Measurements from ENCODE around the gene STK32C.
"Not testable (repeated sequence)": the region's sequence is repeated elsewhere in the genome, so short reads cannot be mapped to it uniquely, and the experiment has no call there.

STK32C gene

GRCh38 chr10:132319853-132320653, 12.3 kb upstream of the STK32C start:
- no peak overlapping the region for H3K4me3 Mint-ChIP-seq
- no peak overlapping the region for H3K27ac Mint-ChIP-seq
- DNase-seq (ENCODE audit: low spot score in 2 of 2) (no peak), ATAC-seq (ENCODE audit: low read depth) (no peak)
- peaks cover 8% of the 10 kb centered on the region for H3K4me1 Mint-ChIP-seq
- H3K36me3 Mint-ChIP-seq: peaks cover 10% of the 10 kb centered on the region
- H3K9me3 Mint-ChIP-seq: no peaks in the 10 kb centered on the region
- H3K27me3 Mint-ChIP-seq: no peaks in the 10 kb centered on the region

DNA sequence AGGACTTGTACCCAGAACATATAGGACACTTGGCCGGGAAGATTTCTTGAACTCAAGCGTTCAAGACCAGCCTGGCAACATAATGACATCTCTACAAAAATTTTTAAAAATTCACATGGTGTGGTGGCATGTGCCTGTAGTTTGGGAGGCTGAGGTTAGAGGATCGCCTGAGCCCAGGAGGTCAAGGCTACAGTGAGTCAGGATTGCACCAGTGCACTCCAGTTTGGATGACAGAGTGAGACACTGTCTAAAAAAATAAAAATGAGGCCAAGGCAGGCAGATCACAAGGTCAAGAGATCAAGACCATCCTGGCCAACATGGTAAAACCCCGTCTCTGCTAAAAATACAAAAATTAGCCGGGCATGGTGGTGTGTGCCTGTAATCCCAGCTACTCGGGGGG, 9.7 kb upstream of the STK32C start:
- not testable (repeated sequence) for H3K9me3 Mint-ChIP-seq; H3K27me3 Mint-ChIP-seq; H3K4me1 Mint-ChIP-seq; H3K27ac Mint-ChIP-seq; H3K4me3 Mint-ChIP-seq; H3K36me3 Mint-ChIP-seq; ATAC-seq (ENCODE audit: low read depth); DNase-seq (ENCODE audit: low spot score in 2 of 2)

DNA sequence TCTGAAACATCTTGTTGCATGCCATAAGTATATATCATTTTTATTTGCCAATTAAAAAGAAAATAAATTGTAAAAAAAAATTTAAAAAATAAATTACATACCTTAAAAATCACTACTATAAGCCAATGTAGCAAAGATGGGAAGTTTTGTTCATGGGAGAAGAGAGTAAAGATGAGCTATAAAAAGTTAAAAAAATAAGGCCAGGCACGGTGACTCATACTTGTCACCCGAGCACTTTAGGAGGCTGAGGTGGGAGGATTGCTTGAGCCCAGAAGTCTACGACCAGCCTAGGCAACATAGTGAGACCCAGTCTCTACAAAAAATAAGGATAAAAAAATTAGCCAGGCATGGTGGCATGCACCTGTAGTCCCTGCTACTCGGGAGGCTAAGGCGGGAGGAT, 8.4 kb upstream of the STK32C start:
- peaks cover 2% of the 10 kb centered on the region for H3K4me1 Mint-ChIP-seq
- ATAC-seq (ENCODE audit: low read depth) (no peak), DNase-seq (ENCODE audit: low spot score in 2 of 2) (no peak)
- peaks cover 3% of the 10 kb centered on the region for H3K9me3 Mint-ChIP-seq
- H3K36me3 Mint-ChIP-seq: peaks cover 4% of the 10 kb centered on the region
- no peak overlapping the region for H3K4me3 Mint-ChIP-seq
- H3K27ac Mint-ChIP-seq: no peak overlapping the region
- peaks cover 4% of the 10 kb centered on the region for H3K27me3 Mint-ChIP-seq

DNA sequence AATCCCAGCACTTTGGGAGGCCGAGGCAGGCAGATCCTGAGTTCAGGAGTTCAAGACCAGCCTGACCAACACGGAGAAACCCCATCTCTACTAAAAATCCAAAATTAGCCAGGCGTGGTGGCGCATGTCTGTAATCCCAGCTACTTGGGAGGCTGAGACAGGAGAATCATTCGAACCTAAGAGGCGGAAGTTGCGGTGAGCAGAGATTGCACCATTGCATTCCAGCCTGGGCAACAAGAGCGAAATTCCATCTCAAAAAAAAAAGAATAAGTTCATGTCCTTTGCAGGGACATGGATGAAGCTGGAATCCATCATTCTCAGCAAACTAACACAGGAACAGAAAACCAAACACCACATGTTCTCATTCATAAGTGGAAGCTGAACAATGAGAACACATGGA, 7.1 kb upstream of the STK32C start:
- H3K4me3 Mint-ChIP-seq; H3K27me3 Mint-ChIP-seq; H3K27ac Mint-ChIP-seq; H3K9me3 Mint-ChIP-seq; ATAC-seq (ENCODE audit: low read depth); H3K36me3 Mint-ChIP-seq; H3K4me1 Mint-ChIP-seq; DNase-seq (ENCODE audit: low spot score in 2 of 2): not testable (repeated sequence)

DNA sequence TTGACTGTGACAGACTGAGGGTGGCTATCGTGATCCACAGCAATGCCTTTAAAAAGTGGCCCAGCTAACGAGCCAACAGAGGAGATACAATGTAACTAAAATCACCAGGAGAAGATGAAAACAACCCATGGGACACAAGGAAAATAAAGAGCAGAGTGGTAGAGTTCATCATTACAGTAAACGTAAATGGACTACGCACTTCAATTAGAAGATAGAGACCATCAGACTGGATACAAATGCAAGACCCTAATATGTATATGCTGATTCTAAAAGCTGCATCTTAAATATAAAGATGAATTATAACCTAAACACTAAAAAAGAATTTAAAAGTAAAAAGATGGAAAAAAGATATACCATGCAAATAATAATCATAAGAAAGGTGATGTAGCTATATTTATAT, 6.6 kb upstream of the STK32C start:
- peaks cover 3% of the 10 kb centered on the region for H3K9me3 Mint-ChIP-seq

GRCh38 chr10:132313865-132314264, 6.1 kb upstream of the STK32C start:
- peaks cover 4% of the 10 kb centered on the region for H3K36me3 Mint-ChIP-seq
- peaks cover 2% of the 10 kb centered on the region for H3K4me1 Mint-ChIP-seq
- no peak for ATAC-seq (ENCODE audit: low read depth)
- H3K27ac Mint-ChIP-seq: no peak overlapping the region
- H3K9me3 Mint-ChIP-seq: peaks cover 3% of the 10 kb centered on the region
- H3K4me3 Mint-ChIP-seq: no peak overlapping the region
- no peak for DNase-seq (ENCODE audit: low spot score in 2 of 2)
- peaks cover 4% of the 10 kb centered on the region for H3K27me3 Mint-ChIP-seq

More for the DNA sequence above, 6.6 kb upstream of the STK32C start:
- DNase-seq (ENCODE audit: low spot score in 2 of 2) (no peak), ATAC-seq (ENCODE audit: low read depth) (no peak)
- Mint-ChIP-seq H3K27me3 (peaks cover 4% of the 10 kb centered on the region), H3K36me3 (peaks cover 4% of the 10 kb centered on the region), H3K4me1 (no peaks in the 10 kb centered on the region), H3K4me3 (no peak overlapping the region), H3K27ac (no peak overlapping the region)

DNA sequence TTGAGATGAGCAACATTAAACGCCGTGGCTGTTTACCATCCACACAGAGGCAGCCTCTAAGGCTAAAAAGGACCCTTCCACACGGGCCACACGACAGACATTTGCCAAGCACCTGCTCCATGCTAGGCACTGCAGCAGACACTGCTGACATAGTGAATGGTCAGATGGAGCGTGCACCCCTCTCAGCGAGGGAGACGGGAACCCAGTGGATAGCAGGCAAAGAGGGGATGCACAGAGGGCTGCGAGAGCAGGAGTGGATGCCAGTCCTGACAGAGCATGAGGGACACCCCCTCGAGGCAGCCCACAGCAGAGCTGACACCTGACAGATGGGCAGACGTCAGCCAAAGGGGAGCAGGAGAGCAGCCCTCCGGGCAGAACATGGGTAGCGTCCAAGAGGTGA, 5.6 kb upstream of the STK32C start:
- Mint-ChIP-seq H3K27ac (no peak overlapping the region), H3K9me3 (peaks cover 3% of the 10 kb centered on the region), H3K4me1 (peaks cover 2% of the 10 kb centered on the region), H3K36me3 (peaks cover 4% of the 10 kb centered on the region), H3K4me3 (no peak overlapping the region), H3K27me3 (peaks cover 4% of the 10 kb centered on the region)
- DNase-seq (ENCODE audit: low spot score in 2 of 2) (no peak), ATAC-seq (ENCODE audit: low read depth) (no peak)

GRCh38 chr10:132311338-132311939, 3.7 kb upstream of the STK32C start:
- DNase-seq (ENCODE audit: low spot score in 2 of 2) (no peak), ATAC-seq (ENCODE audit: low read depth) (no peak)
- Mint-ChIP-seq H3K27me3 (peaks cover 4% of the 10 kb centered on the region), H3K27ac (no peak overlapping the region), H3K4me3 (no peak overlapping the region), H3K36me3 (peaks cover 4% of the 10 kb centered on the region), H3K4me1 (peaks cover 5% of the 10 kb centered on the region), H3K9me3 (peaks cover 3% of the 10 kb centered on the region)

DNA sequence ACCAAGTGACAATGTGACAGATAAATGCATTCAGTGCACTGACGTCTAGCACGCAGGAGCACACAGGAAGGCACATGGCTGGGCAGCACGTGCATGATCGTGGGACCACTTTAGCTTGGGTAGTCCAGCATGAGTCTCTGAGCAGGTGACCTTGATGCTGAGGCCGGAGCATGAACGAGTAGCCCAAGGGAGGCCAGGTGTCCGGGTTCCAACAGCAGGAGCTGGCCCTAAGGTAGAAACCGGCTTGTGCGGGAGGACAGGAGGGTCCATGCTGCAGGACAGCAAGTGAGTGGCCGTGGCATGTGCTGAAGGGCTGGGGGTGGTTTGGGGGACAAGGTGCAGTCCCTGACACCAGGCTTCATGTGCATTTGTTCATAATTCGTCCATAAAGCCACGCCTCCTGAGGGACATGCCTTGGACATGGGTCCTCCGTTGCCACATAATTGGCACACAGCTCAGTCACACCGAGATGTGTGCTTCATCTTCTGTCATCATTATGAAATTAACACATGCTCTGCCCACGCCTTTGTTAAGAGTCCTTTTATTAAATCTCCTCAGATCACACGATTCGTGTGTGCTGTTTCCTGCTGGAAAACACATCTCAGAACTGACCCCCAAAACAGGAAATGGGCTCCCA, 3.1 kb upstream of the STK32C start:
- Mint-ChIP-seq H3K4me1 (peaks cover 5% of the 10 kb centered on the region), H3K27me3 (peaks cover 6% of the 10 kb centered on the region), H3K4me3 (no peak overlapping the region), H3K9me3 (peaks cover 3% of the 10 kb centered on the region), H3K36me3 (peaks cover 4% of the 10 kb centered on the region), H3K27ac (no peak overlapping the region)
- no peak for DNase-seq (ENCODE audit: low spot score in 2 of 2)
- ATAC-seq (ENCODE audit: low read depth): no peak

DNA sequence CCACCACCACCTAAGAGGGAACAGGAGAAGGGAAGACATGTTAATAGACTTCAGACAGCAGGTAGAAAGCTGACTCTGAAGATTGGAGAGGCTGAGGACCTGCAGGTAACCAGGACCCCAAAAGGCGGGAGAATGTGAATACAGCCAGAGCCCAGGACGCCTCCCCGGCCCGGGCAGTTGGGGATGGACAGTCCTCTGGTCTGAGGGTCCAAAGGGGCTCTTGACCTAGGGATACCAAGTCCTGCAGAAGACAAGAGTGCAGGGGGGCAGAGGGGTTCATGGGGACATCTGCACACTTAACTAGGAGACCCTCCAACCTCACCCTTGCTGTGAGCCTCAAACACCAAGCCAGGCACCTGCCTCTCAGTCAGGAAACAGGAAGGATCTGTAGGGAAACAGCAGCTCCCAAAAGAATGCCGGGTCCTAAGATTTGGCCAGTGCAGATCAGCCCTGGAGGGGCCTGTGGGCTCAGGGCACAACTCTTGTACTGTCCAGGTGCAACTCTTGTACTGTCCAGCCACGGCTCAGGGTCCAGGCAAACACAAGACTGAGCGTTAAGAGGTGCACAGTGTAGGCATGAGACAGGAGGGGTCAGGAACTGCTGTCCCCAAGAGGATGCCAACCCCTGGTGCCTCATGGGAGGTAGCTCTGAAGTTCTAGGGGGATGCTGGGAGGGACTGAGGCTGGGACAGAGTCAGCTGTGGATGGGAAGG, 2.3 kb upstream of the STK32C start:
- H3K4me1 Mint-ChIP-seq: peaks cover 5% of the 10 kb centered on the region

DNA sequence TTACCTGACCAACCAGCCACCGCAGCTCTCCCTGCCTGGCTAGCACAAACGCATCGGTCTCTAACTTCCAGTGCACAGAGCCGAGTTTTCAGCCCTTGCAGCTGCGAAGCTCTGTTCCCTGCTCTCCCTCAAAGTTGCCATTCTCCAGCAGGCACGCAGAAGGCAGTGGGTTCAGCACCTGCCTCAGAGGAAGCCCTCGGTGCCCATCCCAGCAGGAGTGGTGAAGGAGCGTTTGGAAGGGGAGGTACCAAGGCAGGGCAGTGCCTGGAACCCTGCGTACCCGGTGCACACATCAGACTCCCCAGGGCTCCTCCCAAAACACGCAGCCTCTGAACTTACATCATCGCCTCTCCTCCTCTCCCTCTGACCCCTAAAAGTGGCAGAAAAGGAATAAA, 1.7 kb upstream of the STK32C start:
- Mint-ChIP-seq H3K27ac (no peak overlapping the region), H3K9me3 (peaks cover 3% of the 10 kb centered on the region), H3K4me3 (peak overlapping the region; percentile 81), H3K4me1 (peaks cover 5% of the 10 kb centered on the region), H3K27me3 (peaks cover 6% of the 10 kb centered on the region), H3K36me3 (peaks cover 4% of the 10 kb centered on the region)
- ATAC-seq (ENCODE audit: low read depth) (no peak), DNase-seq (ENCODE audit: low spot score in 2 of 2) (no peak)

More for the DNA sequence above, 2.3 kb upstream of the STK32C start:
- ATAC-seq (ENCODE audit: low read depth) (no peak), DNase-seq (ENCODE audit: low spot score in 2 of 2) (no peak)
- Mint-ChIP-seq H3K4me3 (no peak overlapping the region), H3K27ac (no peak overlapping the region), H3K36me3 (peaks cover 4% of the 10 kb centered on the region), H3K27me3 (peaks cover 6% of the 10 kb centered on the region), H3K9me3 (peaks cover 3% of the 10 kb centered on the region)

- H3K27me3 Mint-ChIP-seq: peaks cover 6% of the 10 kb centered on the region
Observed at GRCh38 chr10:132308587-132309470, 1.1 kb upstream of the STK32C start.

More at GRCh38 chr10:132308587-132309470, 1.1 kb upstream of the STK32C start:
- H3K27ac Mint-ChIP-seq: no peak overlapping the region
- no peaks in the 10 kb centered on the region for H3K9me3 Mint-ChIP-seq
- peak overlapping the region; percentile 81 for H3K4me3 Mint-ChIP-seq
- no peak for ATAC-seq (ENCODE audit: low read depth)
- H3K4me1 Mint-ChIP-seq: peaks cover 5% of the 10 kb centered on the region
- H3K36me3 Mint-ChIP-seq: peaks cover 4% of the 10 kb centered on the region
- no peak for DNase-seq (ENCODE audit: low spot score in 2 of 2)

Measured in memory B cell (primary cell).